ENCODE results near the gene RIC3.

DNA sequence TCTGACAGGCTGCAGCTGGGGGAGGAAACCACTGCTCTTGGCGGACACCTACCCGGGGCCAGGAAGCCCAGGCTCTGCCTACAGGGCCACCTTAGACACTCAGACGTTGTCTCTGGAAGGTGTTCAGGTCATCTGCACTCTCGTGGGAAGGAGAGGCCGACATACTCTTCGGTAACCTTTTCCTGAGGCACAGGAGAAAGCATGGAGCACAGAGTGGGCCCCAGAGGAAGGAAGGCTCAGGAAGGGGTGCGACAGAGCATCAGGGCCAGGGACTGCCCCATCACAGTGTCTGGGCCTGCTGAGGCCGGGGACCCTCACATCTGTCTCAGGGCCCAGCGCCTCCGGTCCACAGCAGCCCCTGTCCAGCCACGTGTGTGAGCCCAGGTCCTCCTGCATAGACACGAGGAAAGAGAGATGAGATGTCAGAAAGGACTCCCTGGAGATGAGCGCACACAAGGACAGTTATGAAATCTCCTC, 106.0 kb downstream of the RIC3 start:
- no peak for TF ChIP-seq POLR2A (IDR thresholded peaks at IDR 0.05)
- TF ChIP-seq, protein P1, sequence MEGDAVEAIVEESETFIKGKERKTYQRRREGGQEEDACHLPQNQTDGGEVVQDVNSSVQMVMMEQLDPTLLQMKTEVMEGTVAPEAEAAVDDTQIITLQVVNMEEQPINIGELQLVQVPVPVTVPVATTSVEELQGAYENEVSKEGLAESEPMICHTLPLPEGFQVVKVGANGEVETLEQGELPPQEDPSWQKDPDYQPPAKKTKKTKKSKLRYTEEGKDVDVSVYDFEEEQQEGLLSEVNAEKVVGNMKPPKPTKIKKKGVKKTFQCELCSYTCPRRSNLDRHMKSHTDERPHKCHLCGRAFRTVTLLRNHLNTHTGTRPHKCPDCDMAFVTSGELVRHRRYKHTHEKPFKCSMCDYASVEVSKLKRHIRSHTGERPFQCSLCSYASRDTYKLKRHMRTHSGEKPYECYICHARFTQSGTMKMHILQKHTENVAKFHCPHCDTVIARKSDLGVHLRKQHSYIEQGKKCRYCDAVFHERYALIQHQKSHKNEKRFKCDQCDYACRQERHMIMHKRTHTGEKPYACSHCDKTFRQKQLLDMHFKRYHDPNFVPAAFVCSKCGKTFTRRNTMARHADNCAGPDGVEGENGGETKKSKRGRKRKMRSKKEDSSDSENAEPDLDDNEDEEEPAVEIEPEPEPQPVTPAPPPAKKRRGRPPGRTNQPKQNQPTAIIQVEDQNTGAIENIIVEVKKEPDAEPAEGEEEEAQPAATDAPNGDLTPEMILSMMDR (IDR thresholded peaks at IDR 0.05) = no peak
- TF ChIP-seq EP300 (IDR thresholded peaks at IDR 0.05) = no peak
